Heart left ventricle (tissue), 16 donors: Measurements from ENCODE around the gene XPO6. TPM values are rescaled to one million over a fixed set of nuclear protein-coding genes. Genes with fewer than 3 reads are reported as not detected.

ENCODE experiments used
- ATAC-seq, 4 donors: fragments of 200-7000 bp; cut with Tn5 transposase; one replicate each; pipeline ENCODE4 v1.9.1; 2020 to 2022; ENCODE audit warnings: moderate library complexity in 4 of 4, mild to moderate bottlenecking in 3 of 4, moderate number of reproducible peaks in 1 of 4
- DNase-seq, 5 donors: peaks; one replicate each; pipeline ENCODE4 v3.0.0-alpha.2; 2020
- H3K27ac ChIP-seq, 12 donors: fragments of 200-600 bp; sonication (generic) in 4 of 12; one replicate each; pipeline versions ENCODE4 v1.5.0 to v1.8.0; 2016 to 2022; ENCODE audit warnings: mild to moderate bottlenecking in 2 of 12
- H3K27me3 ChIP-seq, 9 donors: fragments of 200-600 bp; sonication (generic) in 2 of 9; one replicate each; pipeline versions ENCODE4 v1.5.1 to v1.8.0; 2016 to 2022; ENCODE audit warnings: mild to moderate bottlenecking in 3 of 9
- H3K36me3 ChIP-seq, 9 donors: fragments of 200-600 bp; sonication (generic) in 2 of 9; one replicate each; pipeline versions ENCODE4 v1.5.0 to v1.8.0; 2018 to 2022; ENCODE audit warnings: mild to moderate bottlenecking in 2 of 9
- H3K4me1 ChIP-seq, 12 donors: fragments of 200-600 bp; sonication (generic) in 4 of 12; one replicate each; pipeline versions ENCODE4 v1.5.0 to v1.8.0; 2016 to 2022; ENCODE audit warnings: mild to moderate bottlenecking in 3 of 12
- H3K4me3 ChIP-seq, 12 donors: fragments of 200-600 bp; sonication (generic) in 4 of 12; one replicate each; pipeline versions ENCODE4 v1.5.0 to v1.8.0; 2017 to 2022; ENCODE audit warnings: mild to moderate bottlenecking in 9 of 12, moderate library complexity in 4 of 12
- H3K9me3 ChIP-seq, 12 donors: fragments of 200-600 bp; sonication (generic) in 4 of 12; one replicate each; pipeline versions ENCODE4 v1.5.0 to v1.8.0; 2016 to 2022; ENCODE audit warnings: mild to moderate bottlenecking in 1 of 12
- CTCF ChIP-seq, 12 donors: fragments of 200-600 bp; sonication (generic) in 4 of 12; IDR thresholded peaks; one replicate each; pipeline versions ENCODE4 v1.5.0 to v1.8.0; 2018 to 2022; ENCODE audit warnings: antibody characterized with exemption in 12 of 12, mild to moderate bottlenecking in 5 of 12
- POLR2A ChIP-seq, 2 donors: fragments of 450-650 bp; IDR thresholded peaks; one replicate each; pipeline ENCODE4 v1.6.1; 2017; ENCODE audit warnings: antibody characterized with exemption in 2 of 2, mild to moderate bottlenecking in 2 of 2, moderate library complexity in 2 of 2
- WGBS, 4 donors: extraction: QIAGEN DNeasy Blood & Tissue Kit in 2 of 4; methylation state at CpG; one replicate each; pipeline versions ENCODE4 v1.1.5 to v1.1.7; 2013 to 2018; 5-methylcytosine and 5-hydroxymethylcytosine counted together
- intact Hi-C, 10 donors: fragments of 100-400 bp; cut with DNase I; formaldehyde crosslinking; loops; one replicate each; pipeline versions ENCODE4 v1.11.1 to v1.14.2; 2022
- polyA plus RNA-seq, 2 donors: library from polyadenylated mRNA; stranded (reverse); fragments of 200-250 nt; gene quantifications; one replicate each; pipeline ENCODE4 v1.2.3, GENCODE V29; 2013
- total RNA-seq, 9 donors: library from RNA; depleted of rRNA in 2 of 9; stranded (reverse); fragments of >200 nt in 2 of 9; fragmentation: NEBNext Ultra II Directional in 3 of 9; extraction: Animal tissue kit (Norgen Biotek cat#: 25700) in 3 of 9; gene quantifications; one replicate each; pipeline versions ENCODE4 v1.1.0 to v1.2.4, GENCODE V29; 2016 to 2023
- donor health status: ischemic (EF 13 %, LVEDD 7.1; RV severe dilation, severe dysfunction).
- donor health status: healthy with polysubstance abuse.
- donor health status: DM: no; HTN: yes; CAD: no.
- donor health status: DM: no; HTN: no; CAD: no.
- donor health status: ischemic (EF 25% LVEDD 6.9; RV normal size, moderate dysfunction).
- donor health status: ischemic (EF 25% LVEDD 5.7; RV mildly dilated, moderate dysfunction).
- donor health status: healthy.
- donor health status: DM: yes; HTN: yes; CAD: no.
- donor health status: ischemic (EF 35%, LVEDD 5.7; RV mildly dilated, moderate dysfunction).
- donor health status: nonischemic (EF 11% LVEDD 7.7; RV severe dilation, severe dysfunction).
- donor health status: DM: yes; HTN: yes; CAD: no.
- donor health status: PGD.
- donor health status: ischemic (EF 29% LVEDD 5.4; RV normal size, mild dysfunction).
- donor health status: nonischemic (EF 23%, LVEDD 6.1; RV moderate dilation, normal function).

XPO6 gene
- total and polyA plus RNA-seq, 11 donors: 19.8 to 78.0 (median 33.0) TPM

DNA sequence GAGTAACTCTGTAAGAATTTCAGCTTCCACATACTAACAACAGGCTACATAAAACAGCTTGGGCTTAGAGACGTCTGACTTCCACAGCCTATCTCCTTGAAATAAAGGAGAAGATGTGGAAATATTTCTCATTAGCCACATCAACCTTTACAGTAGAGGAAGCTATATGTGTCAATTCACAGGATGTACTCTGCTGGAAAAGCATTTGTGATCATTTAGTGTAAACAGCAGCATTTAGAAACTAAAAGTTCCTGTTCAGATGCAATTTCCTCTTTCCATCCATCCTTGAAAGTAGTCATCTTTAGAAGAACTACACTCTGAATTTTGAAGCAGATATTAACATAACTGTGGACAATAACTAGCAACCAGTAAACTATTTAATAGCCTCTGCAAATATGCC, 46.2 kb downstream of the XPO6 start:
- Histone ChIP-seq H3K27me3 (no peaks in the 10 kb centered on the region), H3K9me3 (no peaks in the 10 kb centered on the region), H3K27ac (peak overlapping the region in 1 of 12 donors; percentile 85), H3K4me3 (no peak overlapping the region), H3K4me1 (peaks cover 0 to 65% (median 0%) of the 10 kb centered on the region in 12 donors), H3K36me3 (peaks cover 5 to 70% (median 57%) of the 10 kb centered on the region in 9 donors)
- WGBS, 4 donors: 36 to 93% (median 79%) methylated on average over 1 of the region's 1 CpG
- TF ChIP-seq POLR2A (IDR thresholded peaks at IDR 0.05) (no peak), CTCF (IDR thresholded peaks at IDR 0.05) (no peak)
- DNase-seq: no peak
- intact Hi-C loops: no loop called here
- ATAC-seq: no peak

DNA sequence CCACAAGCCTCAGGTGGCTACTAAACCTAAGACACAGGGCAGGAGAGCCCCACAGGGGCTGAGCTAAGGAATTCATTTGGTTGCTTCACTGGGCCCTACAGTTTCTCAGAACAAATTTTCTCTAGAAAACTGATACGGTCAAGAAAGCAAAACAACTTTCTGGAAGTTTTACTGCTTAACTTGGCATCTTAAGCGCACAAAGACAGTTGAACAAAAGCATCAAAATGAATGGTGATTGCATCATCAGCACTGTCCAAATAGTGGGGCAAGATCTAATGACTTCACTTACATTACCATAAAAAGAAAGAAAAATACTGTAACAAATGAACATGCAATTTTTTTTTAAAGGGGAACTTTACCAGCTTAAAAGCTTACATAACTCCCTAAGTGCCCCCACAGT, 47.6 kb downstream of the XPO6 start:
- intact Hi-C loops: no loop called here
- H3K27ac ChIP-seq: peak overlapping the region in 2 of 12 donors; percentile 26 to 85
- no peak for DNase-seq
- peak in 3 of 4 donors; percentile 36 to 50 (median 49) for ATAC-seq
- H3K36me3 ChIP-seq: peaks cover 0 to 56% (median 47%) of the 10 kb centered on the region in 9 donors
- peaks cover 0 to 67% (median 0%) of the 10 kb centered on the region in 12 donors for H3K4me1 ChIP-seq
- no peaks in the 10 kb centered on the region for H3K9me3 ChIP-seq
- no peak for TF ChIP-seq CTCF (IDR thresholded peaks at IDR 0.05)
- TF ChIP-seq POLR2A (IDR thresholded peaks at IDR 0.05): no peak
- no peak overlapping the region for H3K4me3 ChIP-seq
- WGBS, 4 donors: 72 to 79% (median 75%) methylated on average over 2 of the region's 2 CpGs
- H3K27me3 ChIP-seq: no peaks in the 10 kb centered on the region

- Histone ChIP-seq H3K36me3 (peaks cover 0 to 51% (median 43%) of the 10 kb centered on the region in 9 donors), H3K9me3 (no peaks in the 10 kb centered on the region), H3K4me1 (peaks cover 0 to 72% (median under 1%) of the 10 kb centered on the region in 12 donors), H3K4me3 (no peak overlapping the region), H3K27me3 (no peaks in the 10 kb centered on the region), H3K27ac (peak overlapping the region in 2 of 12 donors; percentile 26 to 85)
- intact Hi-C loops: no loop called here
- no peak for TF ChIP-seq POLR2A (IDR thresholded peaks at IDR 0.05)
- no peak for TF ChIP-seq CTCF (IDR thresholded peaks at IDR 0.05)
- ATAC-seq: peak in 2 of 4 donors; percentile 14 to 18
- DNase-seq: no peak
- 73 to 82% (median 80%) methylated on average over 4 of the region's 4 CpGs for WGBS, 4 donors
Observed at GRCh38 chr16:28163699-28164098, 48.1 kb downstream of the XPO6 start.

DNA sequence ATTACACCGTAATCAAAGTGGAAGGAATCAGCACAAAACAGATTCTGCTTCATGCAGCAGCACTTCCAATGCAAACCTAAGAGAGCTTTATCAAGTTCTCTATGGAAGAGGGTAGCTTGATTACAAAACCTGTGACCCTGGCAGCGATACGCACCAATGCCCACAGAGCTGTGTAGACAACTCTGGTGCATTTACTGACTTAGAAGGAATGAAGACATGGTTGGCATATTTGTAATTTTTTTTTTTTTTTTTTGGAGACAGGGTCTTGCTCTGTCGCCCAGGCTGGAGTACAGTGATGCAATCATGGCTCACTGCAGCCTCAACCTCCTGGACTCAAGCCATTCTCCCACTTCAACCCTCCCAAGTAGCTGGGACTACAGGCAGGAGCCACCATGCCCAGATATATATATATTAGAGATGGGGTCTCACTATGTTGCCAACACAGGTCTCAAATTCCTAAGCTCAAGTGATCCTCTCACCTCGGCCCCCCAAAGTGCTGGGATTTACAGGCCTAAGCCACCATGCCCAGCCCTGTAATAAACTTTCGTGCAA, 49.4 kb downstream of the XPO6 start:
- Histone ChIP-seq H3K4me1 (peaks cover 0 to 85% (median 12%) of the 10 kb centered on the region in 12 donors), H3K27ac (peak overlapping the region in 1 of 12 donors; percentile 85), H3K4me3 (no peak overlapping the region), H3K36me3 (peaks cover 0 to 46% (median 30%) of the 10 kb centered on the region in 9 donors), H3K27me3 (no peaks in the 10 kb centered on the region), H3K9me3 (no peaks in the 10 kb centered on the region)
- intact Hi-C loops: no loop called here
- TF ChIP-seq CTCF (IDR thresholded peaks at IDR 0.05): no peak
- TF ChIP-seq POLR2A (IDR thresholded peaks at IDR 0.05): no peak
- ATAC-seq: no peak
- WGBS, 4 donors: 89 to 96% (median 92%) methylated on average over 6 of the region's 6 CpGs
- no peak for DNase-seq
